Trophoblast cell (in vitro differentiated cells and primary cell): Measurements from ENCODE around the gene ENO3.

ENCODE experiments used
- DNase-seq, 2 donors: peaks; one replicate each; pipeline ENCODE4 v3.0.0-alpha.2; 2016
- H2AFZ ChIP-seq: 2 replicates; pipeline ENCODE4 v1.6.1; 2013; ENCODE audit warnings: low read length, moderate library complexity, mild to moderate bottlenecking; ENCODE audit not compliant: insufficient read depth, poor library complexity
- H2AK5ac ChIP-seq: 2 replicates; pipeline ENCODE4 v1.6.1; 2013; ENCODE audit warnings: mild to moderate bottlenecking, low read length
- H2BK120ac ChIP-seq: 2 replicates; pipeline ENCODE4 v1.6.1; 2013; ENCODE audit warnings: low read length, mild to moderate bottlenecking, moderate library complexity; ENCODE audit not compliant: insufficient read depth, poor library complexity
- H2BK12ac ChIP-seq: 2 replicates; pipeline ENCODE4 v1.6.1; 2013; ENCODE audit warnings: mild to moderate bottlenecking, low read length, moderate library complexity
- H2BK5ac ChIP-seq: 2 replicates; pipeline ENCODE4 v1.6.1; 2013; ENCODE audit warnings: low read length, low read depth, moderate library complexity, mild to moderate bottlenecking; ENCODE audit not compliant: poor library complexity
- H3K14ac ChIP-seq: 2 replicates; pipeline ENCODE4 v1.6.1; 2013; ENCODE audit warnings: mild to moderate bottlenecking, low read length
- H3K18ac ChIP-seq: 2 replicates; pipeline ENCODE4 v1.6.1; 2013; ENCODE audit warnings: mild to moderate bottlenecking, low read length
- H3K23ac ChIP-seq: 2 replicates; pipeline ENCODE4 v1.6.1; 2013; ENCODE audit warnings: low read length
- H3K27ac ChIP-seq: 2 replicates; pipeline ENCODE4 v1.5.1; 2013; ENCODE audit warnings: low read depth, mild to moderate bottlenecking, inconsistent platforms, low read length, moderate library complexity
- H3K27me3 ChIP-seq: 2 replicates; pipeline ENCODE4 v1.6.1; 2013; ENCODE audit warnings: inconsistent platforms, mild to moderate bottlenecking, low read length, moderate library complexity; ENCODE audit not compliant: insufficient read depth
- H3K36me3 ChIP-seq, 2 experiments: 1 replicate in 1 of 2; 2 replicates in 1 of 2; pipeline ENCODE4 v1.6.1; 2013; ENCODE audit warnings: low read length in 2 of 2, mild to moderate bottlenecking in 2 of 2, moderate library complexity in 1 of 2; ENCODE audit not compliant: insufficient read depth in 2 of 2, control insufficient read depth in 1 of 2
- H3K4ac ChIP-seq: 2 replicates; pipeline ENCODE4 v1.6.1; 2013; ENCODE audit warnings: low read depth, mild to moderate bottlenecking, low read length, moderate library complexity
- H3K4me1 ChIP-seq, 2 experiments: 1 replicate in 1 of 2; 2 replicates in 1 of 2; pipeline ENCODE4 v1.6.1; 2013; ENCODE audit warnings: low read length in 2 of 2, mild to moderate bottlenecking in 2 of 2, moderate library complexity in 1 of 2; ENCODE audit not compliant: insufficient read depth in 2 of 2, control insufficient read depth in 1 of 2
- H3K4me2 ChIP-seq: 2 replicates; pipeline ENCODE4 v1.6.1; 2013; ENCODE audit warnings: inconsistent platforms, mild to moderate bottlenecking, low read length, moderate library complexity
- H3K4me3 ChIP-seq: 2 replicates; pipeline ENCODE4 v1.5.1; 2013; ENCODE audit warnings: mild to moderate bottlenecking, low read depth, low read length, inconsistent platforms
- H3K79me1 ChIP-seq: one replicate; pipeline ENCODE4 v1.6.1; 2013; ENCODE audit warnings: low read length
- H3K79me2 ChIP-seq: 2 replicates; pipeline ENCODE4 v1.6.1; 2013; ENCODE audit warnings: low read length, mild to moderate bottlenecking; ENCODE audit not compliant: control insufficient read depth, insufficient read depth, poor library complexity
- H3K9ac ChIP-seq: 2 replicates; pipeline ENCODE4 v1.6.1; 2013; ENCODE audit warnings: mild to moderate bottlenecking, low read length
- H3K9me3 ChIP-seq: 2 replicates; pipeline ENCODE4 v1.6.1; 2013; ENCODE audit warnings: low read depth, mild to moderate bottlenecking, control low read depth, inconsistent platforms, low read length; ENCODE audit not compliant: insufficient read depth
- H4K12ac ChIP-seq: 2 replicates; pipeline ENCODE4 v1.6.1; 2013; ENCODE audit warnings: low read depth, mild to moderate bottlenecking, low read length, moderate library complexity
- H4K8ac ChIP-seq: 2 replicates; pipeline ENCODE4 v1.6.1; 2013; ENCODE audit warnings: low read depth, mild to moderate bottlenecking, low read length, moderate library complexity
- H4K91ac ChIP-seq: one replicate; pipeline ENCODE4 v1.6.1; 2013; ENCODE audit warnings: low read depth, mild to moderate bottlenecking, low read length, moderate library complexity
- WGBS: extraction: QIAGEN DNeasy Blood & Tissue Kit; methylation state at CpG from one replicate; pipeline ENCODE4 v1.1.7; 2013; ENCODE audit warnings: missing lambda C conversion rate; ENCODE audit not compliant: insufficient read length, insufficient coverage; ENCODE audit errors: extremely low coverage; 5-methylcytosine and 5-hydroxymethylcytosine counted together

The ENO3 gene

GRCh38 chr17:4946312-4946976 is 4.5 kb upstream of the ENO3 start:
- H3K9me3 ChIP-seq, result peaks cover 1% of the 10 kb centered on the region
- H3K27me3 ChIP-seq, result no peaks in the 10 kb centered on the region
- peaks cover 26% of the 10 kb centered on the region for H3K79me2 ChIP-seq
- H4K8ac ChIP-seq, result no peak overlapping the region
- no CpG with 5 or more reads among the region's 16 CpGs for WGBS
- peak overlapping the region; percentile 71 for H3K4ac ChIP-seq
- no peak overlapping the region for H2BK12ac ChIP-seq
- peaks cover 30% of the 10 kb centered on the region for H3K79me1 ChIP-seq
- peak overlapping the region; percentile 77 for H3K9ac ChIP-seq
- H2AK5ac ChIP-seq, result no peak overlapping the region
- H3K4me2 ChIP-seq, result peak overlapping the region; percentile 93
- H3K18ac ChIP-seq, result no peak overlapping the region
- H2AFZ ChIP-seq, result no peak overlapping the region
- H4K12ac ChIP-seq, result no peak overlapping the region
- H3K23ac ChIP-seq, result no peak overlapping the region
- H4K91ac ChIP-seq, result no peak overlapping the region
- H3K27ac ChIP-seq, result peak overlapping the region; percentile 35
- peak in 1 of 2 donors; percentile 16 for DNase-seq
- H3K4me3 ChIP-seq, result peak overlapping the region; percentile 64
- H3K36me3 ChIP-seq, result peaks cover 37 to 49% of the 10 kb centered on the region in 2 experiments
- H2BK5ac ChIP-seq, result no peak overlapping the region
- H3K14ac ChIP-seq, result no peak overlapping the region
- peaks cover 28 to 37% of the 10 kb centered on the region in 2 experiments for H3K4me1 ChIP-seq
- H2BK120ac ChIP-seq, result no peak overlapping the region

- H3K4me1 ChIP-seq, result peaks cover 28 to 38% of the 10 kb centered on the region in 2 experiments
- no CpG with 5 or more reads among the region's 7 CpGs for WGBS
- peak overlapping the region; percentile 76 for H3K27ac ChIP-seq
Measured at GRCh38 chr17:4947010-4947410, 3.9 kb upstream of the ENO3 start.

GRCh38 chr17:4947411-4948165 is 3.3 kb upstream of the ENO3 start:
- Histone ChIP-seq H3K27me3 (no peaks in the 10 kb centered on the region), H3K4me3 (peak overlapping the region; percentile 100), H3K79me1 (peaks cover 30% of the 10 kb centered on the region), H2BK120ac (peak overlapping the region; percentile 96), H2BK12ac (no peak overlapping the region), H3K14ac (peak overlapping the region; percentile 95), H3K27ac (peak overlapping the region; percentile 100), H4K12ac (peak overlapping the region; percentile 97), H3K9me3 (peaks cover 1% of the 10 kb centered on the region), H4K91ac (peak overlapping the region; percentile 95), H3K4me2 (peak overlapping the region; percentile 93), H3K23ac (no peak overlapping the region), H3K18ac (peak overlapping the region; percentile 96), H4K8ac (peak overlapping the region; percentile 88), H2BK5ac (peak overlapping the region; percentile 97), H3K36me3 (peaks cover 31 to 42% of the 10 kb centered on the region in 2 experiments), H3K9ac (peak overlapping the region; percentile 98), H2AK5ac (peak overlapping the region; percentile 99), H3K4ac (peak overlapping the region; percentile 96), H3K4me1 (peaks cover 28 to 38% of the 10 kb centered on the region in 2 experiments), H2AFZ (peak overlapping the region; percentile 47), H3K79me2 (peaks cover 26% of the 10 kb centered on the region)
- WGBS, result no CpG with 5 or more reads among the region's 56 CpGs
- DNase-seq, result peak; percentile 44 to 60

More at GRCh38 chr17:4947010-4947410, 3.9 kb upstream of the ENO3 start:
- Histone ChIP-seq H2BK5ac (no peak overlapping the region), H3K79me2 (peaks cover 26% of the 10 kb centered on the region), H4K12ac (no peak overlapping the region), H4K91ac (no peak overlapping the region), H2AK5ac (no peak overlapping the region), H3K27me3 (no peaks in the 10 kb centered on the region), H4K8ac (no peak overlapping the region), H3K4me2 (peak overlapping the region; percentile 93), H3K18ac (no peak overlapping the region), H2BK120ac (no peak overlapping the region), H3K14ac (no peak overlapping the region), H2BK12ac (no peak overlapping the region), H3K4ac (peak overlapping the region; percentile 68), H3K9ac (peak overlapping the region; percentile 80), H2AFZ (no peak overlapping the region), H3K4me3 (peak overlapping the region; percentile 100), H3K36me3 (peaks cover 37 to 48% of the 10 kb centered on the region in 2 experiments), H3K23ac (no peak overlapping the region), H3K9me3 (peaks cover 1% of the 10 kb centered on the region), H3K79me1 (peaks cover 30% of the 10 kb centered on the region)
- DNase-seq, result peak in 1 of 2 donors; percentile 21

GRCh38 chr17:4948166-4948930 is 2.6 kb upstream of the ENO3 start, which contains the start of gene PFN1:
Gene PFN1, minus strand, starts transcription at chr17:4948530. Its CDS starts 136 bp downstream, at chr17:4948394.
- no CpG with 5 or more reads among the region's 59 CpGs for WGBS

More at GRCh38 chr17:4948166-4948930, 2.6 kb upstream of the ENO3 start, which contains the start of gene PFN1:
- peak; percentile 83 to 96 for DNase-seq
- peak within 1 kb of the TSS; percentile 91 for H3K4me2 ChIP-seq
- H3K27me3 ChIP-seq, result no peaks in the 10 kb centered on the region
- H4K91ac ChIP-seq, result peak within 1 kb of the TSS; percentile 100
- peak within 1 kb of the TSS; percentile 96 for H3K18ac ChIP-seq
- H2BK12ac ChIP-seq, result peak within 1 kb of the TSS; percentile 61
- peaks cover 30% of the 10 kb centered on the region for H3K79me1 ChIP-seq
- peaks cover 28 to 39% of the 10 kb centered on the region in 2 experiments for H3K4me1 ChIP-seq
- H2BK120ac ChIP-seq, result peak within 1 kb of the TSS; percentile 99
- H3K4me3 ChIP-seq, result peak within 1 kb of the TSS; percentile 100
- peaks cover 26% of the 10 kb centered on the region for H3K79me2 ChIP-seq
- H2BK5ac ChIP-seq, result peak within 1 kb of the TSS; percentile 99
- H3K27ac ChIP-seq, result peak within 1 kb of the TSS; percentile 100
- peak within 1 kb of the TSS; percentile 99 for H2AK5ac ChIP-seq
- peak within 1 kb of the TSS; percentile 96 for H3K4ac ChIP-seq
- no peak within 1 kb of the TSS for H3K23ac ChIP-seq
- H3K36me3 ChIP-seq, result peaks cover 23 to 35% of the 10 kb centered on the region in 2 experiments
- peaks cover 1% of the 10 kb centered on the region for H3K9me3 ChIP-seq
- H2AFZ ChIP-seq, result peak within 1 kb of the TSS; percentile 47
- peak within 1 kb of the TSS; percentile 97 for H4K12ac ChIP-seq
- H3K14ac ChIP-seq, result peak within 1 kb of the TSS; percentile 95
- H3K9ac ChIP-seq, result peak within 1 kb of the TSS; percentile 98
- H4K8ac ChIP-seq, result peak within 1 kb of the TSS; percentile 98
